A549 (cell line): ENCODE measurements around the gene COL28A1.

Experiments
- CTCF ChIP-seq: fragments of >200 bp; sonication (Bioruptor Twin); formaldehyde crosslinking; IDR thresholded peaks from 3 replicates; pipeline ENCODE4 v1.5.1; 2016
- POLR2A ChIP-seq: IDR thresholded peaks from 2 replicates; pipeline ENCODE4 v1.6.1; 2012; ENCODE audit warnings: mild to moderate bottlenecking, low read length

- TF ChIP-seq CTCF (no peak), POLR2A (no peak)
Measured at GRCh38 chr7:7570584-7570983, 34.9 kb upstream of the COL28A1 start.
